ENCODE measurements around the gene ATP2A1.
"Not testable (repeated sequence)": the region's sequence is repeated elsewhere in the genome, so short reads cannot be mapped to it uniquely, and the experiment has no call there.

The ATP2A1 gene

GRCh38 chr16:28881565-28881964, 3.3 kb downstream of the ATP2A1 start:
- DNase-seq (ENCODE audit: low read depth in 2 of 2): not testable (repeated sequence)

GRCh38 chr16:28882551-28883160, 4.4 kb downstream of the ATP2A1 start:
- no peak for DNase-seq (ENCODE audit: low read depth in 2 of 2)

- no peak for DNase-seq (ENCODE audit: low read depth in 2 of 2)
These were observed 5.1 kb downstream of the ATP2A1 start for GRCh38 chr16:28883221-28883996.

- DNase-seq (ENCODE audit: low read depth in 2 of 2): no peak
These were observed 5.8 kb downstream of the ATP2A1 start for GRCh38 chr16:28884045-28884444.

- no peak for DNase-seq (ENCODE audit: low read depth in 2 of 2)
These were observed 8.7 kb downstream of the ATP2A1 start for GRCh38 chr16:28886945-28887344.

- not testable (repeated sequence) for DNase-seq (ENCODE audit: low read depth in 2 of 2)
These were observed 12.1 kb downstream of the ATP2A1 start for GRCh38 chr16:28890355-28890754.

- DNase-seq (ENCODE audit: low read depth in 2 of 2): no peak
These were observed 13.9 kb downstream of the ATP2A1 start for GRCh38 chr16:28891964-28892890.

GRCh38 chr16:28893291-28893690, 15.0 kb downstream of the ATP2A1 start:
- no peak for DNase-seq (ENCODE audit: low read depth in 2 of 2)

- DNase-seq (ENCODE audit: low read depth in 2 of 2): no peak
These were observed 17.3 kb downstream of the ATP2A1 start for GRCh38 chr16:28895609-28896008.

GRCh38 chr16:28897826-28898225, 19.5 kb downstream of the ATP2A1 start:
- DNase-seq (ENCODE audit: low read depth in 2 of 2): no peak

GRCh38 chr16:28898266-28898665, 20.0 kb downstream of the ATP2A1 start:
- DNase-seq (ENCODE audit: low read depth in 2 of 2): no peak

- DNase-seq (ENCODE audit: low read depth in 2 of 2): no peak
These were observed 20.7 kb downstream of the ATP2A1 start for GRCh38 chr16:28898942-28899341.

GRCh38 chr16:28899882-28900590, 21.7 kb downstream of the ATP2A1 start:
- DNase-seq (ENCODE audit: low read depth in 2 of 2): no peak

GRCh38 chr16:28900601-28901000, 22.3 kb downstream of the ATP2A1 start:
- no peak for DNase-seq (ENCODE audit: low read depth in 2 of 2)

GRCh38 chr16:28901862-28902261, 23.6 kb downstream of the ATP2A1 start:
- no peak for DNase-seq (ENCODE audit: low read depth in 2 of 2)

GRCh38 chr16:28902909-28903308, 24.6 kb downstream of the ATP2A1 start:
- DNase-seq (ENCODE audit: low read depth in 2 of 2): no peak

- DNase-seq (ENCODE audit: low read depth in 2 of 2): no peak
These were observed 25.2 kb downstream of the ATP2A1 start for GRCh38 chr16:28903344-28904042.

GRCh38 chr16:28904363-28904762, 26.1 kb downstream of the ATP2A1 start:
- DNase-seq (ENCODE audit: low read depth in 2 of 2): no peak

- no peak for DNase-seq (ENCODE audit: low read depth in 2 of 2)
These were observed 26.5 kb downstream of the ATP2A1 start for GRCh38 chr16:28904828-28905227.

- DNase-seq (ENCODE audit: low read depth in 2 of 2): no peak
These were observed 27.0 kb downstream of the ATP2A1 start for GRCh38 chr16:28905229-28905754.
